Tibial artery (tissue), 4 donors: ENCODE measurements around the gene TRAIP.

Experiments
- DNase-seq, 2 donors: peaks; one replicate each; pipeline ENCODE4 v3.0.0-alpha.2; 2019
- H3K27ac ChIP-seq, 2 donors: fragments of 200-600 bp; sonication (generic) in 1 of 2; 1 replicate in 1 of 2; 2 replicates in 1 of 2; pipeline ENCODE4 v1.5.1; 2018 to 2019; ENCODE audit warnings: mild to moderate bottlenecking in 1 of 2
- H3K27me3 ChIP-seq, 2 donors: fragments of 200-600 bp; sonication (generic) in 1 of 2; one replicate each; pipeline versions ENCODE4 v1.5.1 to v1.6.0; 2016 to 2019
- H3K36me3 ChIP-seq, 3 donors: fragments of 200-600 bp; sonication (generic) in 2 of 3; one replicate each; pipeline ENCODE4 v1.5.1; 2016 to 2019; ENCODE audit warnings: mild to moderate bottlenecking in 2 of 3
- H3K4me1 ChIP-seq, 4 donors: fragments of 200-600 bp; sonication (generic) in 2 of 4; 1 replicate in 3 of 4; 2 replicates in 1 of 4; pipeline ENCODE4 v1.5.1; 2016 to 2019
- H3K4me3 ChIP-seq, 2 donors: fragments of 200-600 bp; sonication (generic) in 1 of 2; 1 replicate in 1 of 2; 2 replicates in 1 of 2; pipeline ENCODE4 v1.5.1; 2018 to 2019; ENCODE audit warnings: mild to moderate bottlenecking in 2 of 2
- H3K9me3 ChIP-seq, 3 donors: fragments of 200-600 bp; sonication (generic) in 1 of 3; one replicate each; pipeline ENCODE4 v1.5.1; 2016 to 2019
- intact Hi-C: fragments of 100-400 bp; cut with DNase I; formaldehyde crosslinking; loops from one replicate; pipeline ENCODE4 v1.15.0; 2023; ENCODE audit warnings: low total_unique reads
- TF ChIP-seq, protein P1 (sequence below), 2 experiments: fragments of 200-600 bp in 1 of 2; fragments of 450-650 bp in 1 of 2; IDR thresholded peaks; one replicate each; pipeline ENCODE4 v1.5.1; 2017 to 2019; ENCODE audit warnings: antibody characterized with exemption in 2 of 2, mild to moderate bottlenecking in 1 of 2, moderate library complexity in 1 of 2

TRAIP gene

DNA sequence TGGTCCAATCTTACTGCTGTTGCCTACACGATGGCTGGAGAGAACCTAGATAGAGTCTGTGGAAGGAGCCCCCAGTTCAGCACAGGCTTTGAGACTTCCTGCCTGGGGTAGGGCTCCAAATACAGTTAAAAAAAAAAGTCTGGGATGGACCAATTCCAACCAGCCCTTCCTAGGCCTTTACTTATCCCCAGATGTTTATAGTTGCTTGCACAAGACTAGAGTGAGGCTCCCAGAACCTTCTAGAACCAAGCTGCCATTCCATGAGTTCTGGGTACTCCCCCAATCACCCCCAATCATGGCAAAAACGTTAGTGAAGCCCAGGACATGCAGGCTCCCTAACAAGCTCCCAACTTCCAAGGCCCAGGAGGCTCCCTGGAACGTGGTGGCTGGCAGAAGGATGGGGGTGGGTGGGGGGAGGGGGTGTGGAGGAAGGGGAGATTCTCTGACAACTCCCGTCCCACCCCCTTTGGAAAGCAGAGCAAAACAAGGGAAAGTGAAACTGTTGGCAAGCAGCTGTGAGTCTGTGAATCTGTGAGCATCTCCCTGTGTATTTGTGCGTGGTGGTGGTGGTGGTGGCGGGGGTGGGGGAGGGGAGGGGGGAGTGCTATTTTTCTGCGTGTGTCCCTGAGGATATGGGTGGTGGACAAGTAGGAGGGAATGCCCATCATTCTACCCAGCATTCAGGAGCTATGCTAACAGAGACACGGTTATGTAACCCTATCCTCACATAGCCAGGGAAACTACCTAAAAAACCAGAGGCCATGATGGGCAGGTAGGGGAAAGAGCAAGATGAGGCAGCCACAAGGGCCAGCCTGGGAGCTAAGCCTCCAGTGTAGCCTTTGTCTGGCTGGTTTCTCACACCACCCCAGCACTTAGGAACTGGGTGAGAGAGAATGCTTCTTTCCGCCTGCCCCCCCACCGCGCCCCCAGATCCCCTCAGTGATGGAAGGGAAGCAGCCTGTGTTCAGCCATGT, 45.3 kb upstream of the TRAIP start:
- H3K4me3 ChIP-seq, result no peak overlapping the region

DNA sequence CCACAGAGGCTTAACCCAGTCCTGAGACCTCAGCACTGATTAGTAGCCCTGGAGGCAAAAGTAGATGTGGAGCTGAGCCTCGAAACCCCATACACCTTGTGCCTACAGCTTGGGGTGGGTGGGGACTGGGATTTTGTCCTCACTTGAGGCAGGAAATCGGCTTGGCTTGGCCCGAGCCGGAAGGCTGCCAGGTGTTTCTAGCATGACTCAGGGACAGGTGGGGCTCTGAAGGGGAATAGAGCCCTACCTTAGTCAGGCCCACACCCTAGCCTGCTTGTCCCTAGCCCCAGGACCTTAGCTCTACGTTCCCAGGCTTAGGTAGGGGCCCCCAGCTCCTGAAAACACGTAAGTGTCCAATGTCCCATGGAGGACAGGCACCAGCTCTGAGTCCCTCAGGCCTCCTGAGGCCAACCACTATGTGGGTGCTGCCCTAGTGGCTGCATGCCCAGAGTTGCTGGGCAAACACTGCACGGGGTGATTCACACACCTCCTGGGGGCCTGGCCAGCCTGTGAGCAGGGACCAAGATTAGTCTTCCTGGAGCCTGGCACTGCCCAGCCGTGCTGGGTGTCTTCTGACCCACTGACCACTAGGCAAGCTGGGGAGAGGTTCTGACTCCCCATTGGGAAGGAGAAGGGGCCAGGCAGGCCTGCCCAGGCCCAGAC, 44.3 kb upstream of the TRAIP start:
- intact Hi-C loops, result loop anchor here (10.0 kb wide), 1 partner anchor 56 kb away; no protein-coding TSS in a partner anchor
- Histone ChIP-seq H3K27me3 (no peaks in the 10 kb centered on the region), H3K9me3 (no peaks in the 10 kb centered on the region), H3K4me3 (no peak overlapping the region), H3K4me1 (peaks cover 0 to 44% (median 16%) of the 10 kb centered on the region in 4 donors), H3K27ac (peak overlapping the region in 1 of 2 donors; percentile 9), H3K36me3 (peaks cover 0 to 15% (median 0%) of the 10 kb centered on the region in 3 donors)
- DNase-seq, result peak in 1 of 2 donors; percentile 74
- TF ChIP-seq, protein P1, sequence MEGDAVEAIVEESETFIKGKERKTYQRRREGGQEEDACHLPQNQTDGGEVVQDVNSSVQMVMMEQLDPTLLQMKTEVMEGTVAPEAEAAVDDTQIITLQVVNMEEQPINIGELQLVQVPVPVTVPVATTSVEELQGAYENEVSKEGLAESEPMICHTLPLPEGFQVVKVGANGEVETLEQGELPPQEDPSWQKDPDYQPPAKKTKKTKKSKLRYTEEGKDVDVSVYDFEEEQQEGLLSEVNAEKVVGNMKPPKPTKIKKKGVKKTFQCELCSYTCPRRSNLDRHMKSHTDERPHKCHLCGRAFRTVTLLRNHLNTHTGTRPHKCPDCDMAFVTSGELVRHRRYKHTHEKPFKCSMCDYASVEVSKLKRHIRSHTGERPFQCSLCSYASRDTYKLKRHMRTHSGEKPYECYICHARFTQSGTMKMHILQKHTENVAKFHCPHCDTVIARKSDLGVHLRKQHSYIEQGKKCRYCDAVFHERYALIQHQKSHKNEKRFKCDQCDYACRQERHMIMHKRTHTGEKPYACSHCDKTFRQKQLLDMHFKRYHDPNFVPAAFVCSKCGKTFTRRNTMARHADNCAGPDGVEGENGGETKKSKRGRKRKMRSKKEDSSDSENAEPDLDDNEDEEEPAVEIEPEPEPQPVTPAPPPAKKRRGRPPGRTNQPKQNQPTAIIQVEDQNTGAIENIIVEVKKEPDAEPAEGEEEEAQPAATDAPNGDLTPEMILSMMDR (IDR thresholded peaks at IDR 0.05), result no peak

More for the DNA sequence above, 45.3 kb upstream of the TRAIP start:
- peaks cover 0 to 54% (median 23%) of the 10 kb centered on the region in 4 donors for H3K4me1 ChIP-seq
- TF ChIP-seq, protein P1 (IDR thresholded peaks at IDR 0.05), result no peak
- intact Hi-C loops, result loop anchor here (10.0 kb wide), 1 partner anchor 57 kb away; no protein-coding TSS in a partner anchor
- peak overlapping the region in 1 of 2 donors; percentile 9 for H3K27ac ChIP-seq
- no peak for DNase-seq
- no peaks in the 10 kb centered on the region for H3K9me3 ChIP-seq
- peaks cover 0 to 8% (median 0%) of the 10 kb centered on the region in 3 donors for H3K36me3 ChIP-seq
- no peaks in the 10 kb centered on the region for H3K27me3 ChIP-seq

DNA sequence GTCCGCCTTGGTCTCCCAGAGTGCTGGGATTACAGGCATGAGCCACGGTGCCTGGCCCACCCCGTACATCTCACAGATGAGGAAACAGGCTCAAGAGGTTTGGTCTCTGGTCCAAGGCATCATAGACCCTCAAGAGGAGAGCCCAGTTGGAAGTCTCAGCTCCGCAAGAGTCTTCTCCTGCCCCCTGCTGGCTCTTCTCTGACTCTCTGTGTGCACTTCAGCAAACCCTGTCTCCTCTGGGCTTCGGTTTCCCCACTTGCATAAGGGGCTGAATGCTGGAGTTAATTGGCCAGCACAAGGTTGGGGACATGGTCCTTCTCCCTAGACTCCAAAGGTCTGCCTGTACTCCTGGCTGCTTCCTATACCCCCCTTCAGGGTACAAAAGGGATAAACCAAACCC, 43.5 kb upstream of the TRAIP start:
- H3K4me1 ChIP-seq, result peaks cover 0 to 36% (median 13%) of the 10 kb centered on the region in 4 donors
- no peak for DNase-seq
- TF ChIP-seq, protein P1 (IDR thresholded peaks at IDR 0.05), result no peak
- H3K9me3 ChIP-seq, result no peaks in the 10 kb centered on the region
- no peak overlapping the region for H3K4me3 ChIP-seq
- intact Hi-C loops, result loop anchor here (10.0 kb wide), 1 partner anchor 55 kb away; no protein-coding TSS in a partner anchor
- peaks cover 0 to 23% (median 0%) of the 10 kb centered on the region in 3 donors for H3K36me3 ChIP-seq
- no peak overlapping the region for H3K27ac ChIP-seq
- H3K27me3 ChIP-seq, result no peaks in the 10 kb centered on the region

DNA sequence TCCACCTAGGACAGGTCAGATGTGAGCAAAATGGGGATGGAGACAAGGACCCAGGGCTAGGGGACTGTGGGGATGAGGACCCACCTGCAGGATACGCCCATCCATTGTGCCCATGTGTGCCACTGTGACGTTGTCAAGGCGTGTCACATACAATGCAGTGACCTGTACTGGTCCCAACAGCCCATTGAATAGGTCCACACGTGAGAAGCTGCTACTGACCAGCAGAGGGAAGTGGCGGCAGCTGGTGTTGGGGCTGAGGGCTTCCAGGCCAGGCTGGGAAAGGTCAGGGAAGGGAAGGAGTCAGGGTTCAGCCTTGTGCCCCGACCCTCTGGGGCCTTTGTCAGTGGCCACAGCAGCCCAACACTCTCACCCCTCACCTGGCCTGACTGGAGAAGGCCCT, 42.6 kb upstream of the TRAIP start:
- no peak overlapping the region for H3K27ac ChIP-seq
- H3K4me3 ChIP-seq, result no peak overlapping the region
- no peak for DNase-seq

DNA sequence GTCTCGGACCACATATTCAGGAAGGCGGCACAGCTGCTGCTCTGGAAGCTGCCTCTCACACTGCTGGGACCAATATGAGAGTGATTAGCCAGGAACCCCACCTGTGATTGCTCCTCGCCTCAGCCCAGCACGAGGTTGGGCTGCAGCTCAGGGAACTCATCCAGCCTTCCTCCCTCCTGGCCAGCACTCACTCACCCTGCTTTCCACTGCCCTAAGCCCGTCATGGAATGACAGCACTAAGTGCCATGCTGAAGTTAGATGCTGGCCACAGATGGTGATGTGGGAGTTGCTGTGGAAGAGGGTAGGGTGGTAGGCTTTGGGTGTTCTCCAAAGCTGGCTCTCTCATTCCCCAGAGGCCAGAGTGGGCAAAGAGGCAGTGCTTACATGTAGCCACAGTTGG, 40.0 kb upstream of the TRAIP start:
- intact Hi-C loops, result no loop called here
- Histone ChIP-seq H3K27ac (no peak overlapping the region), H3K4me3 (no peak overlapping the region), H3K4me1 (peaks cover 0 to 12% (median 5%) of the 10 kb centered on the region in 4 donors), H3K27me3 (no peaks in the 10 kb centered on the region), H3K36me3 (peaks cover 0 to 23% (median 0%) of the 10 kb centered on the region in 3 donors), H3K9me3 (no peaks in the 10 kb centered on the region)
- DNase-seq, result no peak
- TF ChIP-seq, protein P1 (IDR thresholded peaks at IDR 0.05), result no peak

More for the DNA sequence above, 42.6 kb upstream of the TRAIP start:
- TF ChIP-seq, protein P1 (IDR thresholded peaks at IDR 0.05), result no peak
- H3K36me3 ChIP-seq, result peaks cover 0 to 23% (median 0%) of the 10 kb centered on the region in 3 donors
- no peaks in the 10 kb centered on the region for H3K27me3 ChIP-seq
- H3K4me1 ChIP-seq, result peaks cover 0 to 29% (median 11%) of the 10 kb centered on the region in 4 donors
- no peaks in the 10 kb centered on the region for H3K9me3 ChIP-seq
- intact Hi-C loops, result no loop called here
